Parathyroid adenoma (tissue), 2 donors: Measurements from ENCODE around the gene SMCO3.

Experiments
- H2AFZ ChIP-seq: fragments of 300-600 bp; sonication (generic); one replicate; pipeline ENCODE4 v1.7.0; 2017; ENCODE audit warnings: antibody characterized with exemption, mild to moderate bottlenecking
- H3K27ac ChIP-seq: fragments of 300-600 bp; sonication (generic); one replicate; pipeline ENCODE4 v1.7.0; 2017
- H3K27me3 ChIP-seq: fragments of 300-600 bp; sonication (generic); one replicate; pipeline ENCODE4 v1.7.0; 2017; ENCODE audit warnings: low read length; ENCODE audit not compliant: control insufficient read depth, insufficient read depth
- H3K36me3 ChIP-seq: fragments of 300-600 bp; sonication (generic); one replicate; pipeline ENCODE4 v1.7.0; 2017; ENCODE audit warnings: low read length; ENCODE audit not compliant: control insufficient read depth, insufficient read depth
- H3K4me1 ChIP-seq: fragments of 300-600 bp; sonication (generic); one replicate; pipeline ENCODE4 v1.7.0; 2017; ENCODE audit warnings: control low read depth
- H3K4me2 ChIP-seq: fragments of 300-600 bp; sonication (generic); one replicate; pipeline ENCODE4 v1.7.0; 2017; ENCODE audit warnings: low read length
- H3K4me3 ChIP-seq: fragments of 300-600 bp; sonication (generic); one replicate; pipeline ENCODE4 v1.7.0; 2017; ENCODE audit warnings: low read depth, low read length
- H3K79me2 ChIP-seq: fragments of 300-600 bp; sonication (generic); one replicate; pipeline ENCODE4 v1.7.0; 2017; ENCODE audit warnings: control low read depth
- H3K9ac ChIP-seq: fragments of 300-600 bp; sonication (generic); one replicate; pipeline ENCODE4 v1.7.0; 2017; ENCODE audit warnings: mild to moderate bottlenecking
- H3K9me3 ChIP-seq: fragments of 300-600 bp; sonication (generic); one replicate; pipeline ENCODE4 v1.7.0; 2017; ENCODE audit warnings: low read length; ENCODE audit not compliant: control insufficient read depth
- TF ChIP-seq, protein P1 (sequence below): fragments of 300-600 bp; sonication (generic); IDR thresholded peaks from one replicate; pipeline ENCODE4 v1.7.0; 2017; ENCODE audit warnings: antibody characterized with exemption, mild to moderate bottlenecking
- donor health status: primary hyperparathyroidism.

The SMCO3 gene

GRCh38 chr12:14833952-14834351 is 20.0 kb upstream of the SMCO3 start:
- TF ChIP-seq, protein P1, sequence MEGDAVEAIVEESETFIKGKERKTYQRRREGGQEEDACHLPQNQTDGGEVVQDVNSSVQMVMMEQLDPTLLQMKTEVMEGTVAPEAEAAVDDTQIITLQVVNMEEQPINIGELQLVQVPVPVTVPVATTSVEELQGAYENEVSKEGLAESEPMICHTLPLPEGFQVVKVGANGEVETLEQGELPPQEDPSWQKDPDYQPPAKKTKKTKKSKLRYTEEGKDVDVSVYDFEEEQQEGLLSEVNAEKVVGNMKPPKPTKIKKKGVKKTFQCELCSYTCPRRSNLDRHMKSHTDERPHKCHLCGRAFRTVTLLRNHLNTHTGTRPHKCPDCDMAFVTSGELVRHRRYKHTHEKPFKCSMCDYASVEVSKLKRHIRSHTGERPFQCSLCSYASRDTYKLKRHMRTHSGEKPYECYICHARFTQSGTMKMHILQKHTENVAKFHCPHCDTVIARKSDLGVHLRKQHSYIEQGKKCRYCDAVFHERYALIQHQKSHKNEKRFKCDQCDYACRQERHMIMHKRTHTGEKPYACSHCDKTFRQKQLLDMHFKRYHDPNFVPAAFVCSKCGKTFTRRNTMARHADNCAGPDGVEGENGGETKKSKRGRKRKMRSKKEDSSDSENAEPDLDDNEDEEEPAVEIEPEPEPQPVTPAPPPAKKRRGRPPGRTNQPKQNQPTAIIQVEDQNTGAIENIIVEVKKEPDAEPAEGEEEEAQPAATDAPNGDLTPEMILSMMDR: no peak
- H3K9ac ChIP-seq: no peak overlapping the region
- H3K36me3 ChIP-seq: no peaks in the 10 kb centered on the region
- no peak overlapping the region for H2AFZ ChIP-seq
- no peaks in the 10 kb centered on the region for H3K4me1 ChIP-seq
- no peak overlapping the region for H3K27ac ChIP-seq
- no peaks in the 10 kb centered on the region for H3K27me3 ChIP-seq
- H3K4me3 ChIP-seq: no peak overlapping the region
- H3K9me3 ChIP-seq: no peaks in the 10 kb centered on the region
- no peak overlapping the region for H3K4me2 ChIP-seq
- no peaks in the 10 kb centered on the region for H3K79me2 ChIP-seq

GRCh38 chr12:14833336-14833735 is 19.4 kb upstream of the SMCO3 start:
- H3K36me3 ChIP-seq: no peaks in the 10 kb centered on the region
- H3K9me3 ChIP-seq: no peaks in the 10 kb centered on the region
- H3K27me3 ChIP-seq: no peaks in the 10 kb centered on the region
- no peak overlapping the region for H3K4me2 ChIP-seq
- no peak overlapping the region for H3K9ac ChIP-seq
- no peaks in the 10 kb centered on the region for H3K4me1 ChIP-seq
- no peak overlapping the region for H2AFZ ChIP-seq
- no peak overlapping the region for H3K4me3 ChIP-seq
- TF ChIP-seq, protein P1: no peak
- H3K27ac ChIP-seq: no peak overlapping the region
- H3K79me2 ChIP-seq: no peaks in the 10 kb centered on the region

DNA sequence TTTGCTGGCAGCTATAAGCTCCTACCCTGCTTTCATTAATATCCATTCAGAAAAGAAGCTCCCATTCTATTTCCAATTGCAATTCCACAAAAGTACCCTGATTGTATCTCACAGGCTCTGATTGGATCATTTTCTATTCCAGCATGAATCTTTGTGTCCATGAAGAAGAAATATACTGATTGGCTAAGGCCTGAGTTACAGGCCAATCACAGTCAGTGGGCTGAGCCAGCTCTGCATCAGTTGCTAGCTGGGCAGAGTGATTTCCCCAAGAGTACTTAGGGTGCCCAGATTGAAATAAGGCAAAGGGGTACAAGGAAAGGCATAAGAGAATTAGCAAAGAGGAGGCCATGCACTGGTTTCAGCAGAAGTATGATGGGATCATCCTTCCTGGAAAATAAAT is 14.9 kb upstream of the SMCO3 start:
- H3K9me3 ChIP-seq: no peaks in the 10 kb centered on the region
- no peak overlapping the region for H3K4me3 ChIP-seq
- H3K79me2 ChIP-seq: no peaks in the 10 kb centered on the region
- no peaks in the 10 kb centered on the region for H3K4me1 ChIP-seq
- no peak overlapping the region for H3K9ac ChIP-seq
- no peak overlapping the region for H3K27ac ChIP-seq
- no peak overlapping the region for H2AFZ ChIP-seq
- TF ChIP-seq, protein P1: no peak
- H3K36me3 ChIP-seq: no peaks in the 10 kb centered on the region
- H3K4me2 ChIP-seq: no peak overlapping the region
- H3K27me3 ChIP-seq: no peaks in the 10 kb centered on the region

DNA sequence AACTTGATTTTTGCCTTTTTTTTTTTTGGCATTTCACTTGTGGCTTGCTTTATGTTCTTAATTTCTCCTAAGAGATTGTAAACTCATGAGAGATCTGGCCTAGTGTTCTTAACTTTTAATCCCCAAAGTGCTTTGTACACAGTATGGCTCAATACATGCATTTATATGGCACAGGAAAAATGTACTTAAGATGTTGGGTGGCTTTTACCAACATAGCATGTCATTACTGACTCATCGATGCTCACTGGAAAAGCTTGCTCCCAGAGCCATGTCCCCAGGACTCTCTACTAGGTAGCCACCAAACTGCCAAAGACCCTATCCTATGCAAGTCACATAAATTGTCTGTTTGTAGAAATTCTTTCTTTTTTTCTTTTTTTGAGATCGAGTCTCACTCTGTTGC is 13.1 kb upstream of the SMCO3 start:
- no peaks in the 10 kb centered on the region for H3K36me3 ChIP-seq
- H3K79me2 ChIP-seq: no peaks in the 10 kb centered on the region
- no peaks in the 10 kb centered on the region for H3K9me3 ChIP-seq
- H3K27ac ChIP-seq: no peak overlapping the region
- H3K27me3 ChIP-seq: no peaks in the 10 kb centered on the region
- no peak overlapping the region for H3K4me3 ChIP-seq
- H3K4me2 ChIP-seq: no peak overlapping the region
- TF ChIP-seq, protein P1: no peak
- H3K9ac ChIP-seq: no peak overlapping the region
- H2AFZ ChIP-seq: no peak overlapping the region
- no peaks in the 10 kb centered on the region for H3K4me1 ChIP-seq

- Histone ChIP-seq H3K27ac (peak overlapping the region; percentile 9), H3K27me3 (no peaks in the 10 kb centered on the region), H3K4me1 (no peaks in the 10 kb centered on the region), H3K79me2 (no peaks in the 10 kb centered on the region), H2AFZ (no peak overlapping the region), H3K9me3 (no peaks in the 10 kb centered on the region), H3K9ac (no peak overlapping the region), H3K36me3 (no peaks in the 10 kb centered on the region), H3K4me3 (no peak overlapping the region), H3K4me2 (no peak overlapping the region)
- TF ChIP-seq, protein P1: no peak
These were observed 12.5 kb upstream of the SMCO3 start for GRCh38 chr12:14826491-14826890.
